Uterus (tissue), 4 donors: ENCODE results near the gene ATXN10. TPM values are rescaled to one million over a fixed set of nuclear protein-coding genes. Genes with fewer than 3 reads are reported as not detected.

Experiments used
- DNase-seq, 2 donors: peaks; one replicate each; pipeline ENCODE4 v3.0.0-alpha.2; 2019 to 2020
- H3K27ac ChIP-seq, 2 donors: fragments of 200-600 bp; sonication (generic); 1 replicate in 1 of 2; 2 replicates in 1 of 2; pipeline ENCODE4 v1.5.1; 2016 to 2018
- H3K27me3 ChIP-seq, 2 donors: fragments of 200-600 bp; sonication (generic); one replicate each; pipeline ENCODE4 v1.5.1; 2018 to 2019; ENCODE audit warnings: control low read depth in 1 of 2
- H3K36me3 ChIP-seq, 2 donors: fragments of 200-600 bp; sonication (generic); one replicate each; pipeline ENCODE4 v1.5.1; 2019; ENCODE audit warnings: control low read depth in 1 of 2
- H3K4me1 ChIP-seq, 2 donors: fragments of 200-600 bp; sonication (generic); one replicate each; pipeline ENCODE4 v1.5.1; 2018 to 2019; ENCODE audit warnings: control low read depth in 1 of 2
- H3K4me3 ChIP-seq, 2 donors: fragments of 200-600 bp; sonication (generic); 1 replicate in 1 of 2; 2 replicates in 1 of 2; pipeline ENCODE4 v1.5.1; 2018 to 2019; ENCODE audit warnings: mild to moderate bottlenecking in 1 of 2
- H3K9me3 ChIP-seq, 2 donors: fragments of 200-600 bp; sonication (generic); one replicate each; pipeline ENCODE4 v1.5.1; 2019; ENCODE audit warnings: control low read depth in 1 of 2
- CTCF ChIP-seq, 4 experiments: fragments of 200-600 bp in 2 of 4; fragments of 450-650 bp in 2 of 4; sonication (generic) in 2 of 4; IDR thresholded peaks; one replicate each; pipeline ENCODE4 v1.5.1; 2016 to 2019; ENCODE audit warnings: antibody characterized with exemption in 4 of 4, mild to moderate bottlenecking in 2 of 4, moderate library complexity in 1 of 4
- POLR2A ChIP-seq, 2 donors: fragments of 450-650 bp; IDR thresholded peaks; one replicate each; pipeline ENCODE4 v1.6.1; 2016; ENCODE audit warnings: antibody characterized with exemption in 2 of 2, mild to moderate bottlenecking in 1 of 2, moderate library complexity in 1 of 2
- intact Hi-C: fragments of 100-400 bp; cut with DNase I; formaldehyde crosslinking; loops from one replicate; pipeline ENCODE4 v1.15.1; 2023; ENCODE audit warnings: low total_unique reads
- total RNA-seq, 4 donors: library from RNA; depleted of rRNA in 3 of 4; stranded (reverse); fragments of >200 nt in 3 of 4; gene quantifications; one replicate each; pipeline versions ENCODE4 v1.1.0 to v1.2.4, GENCODE V29; 2014 to 2023
- donor health status: DM: yes; HTN: yes; CAD: no.

ATXN10 gene
- total RNA-seq, 4 donors from 2014 or later = 251 to 258 (median 253) TPM

GRCh38 chr22:45866646-45867117, 195.0 kb downstream of the ATXN10 start:
- Histone ChIP-seq H3K27me3 (no peaks in the 10 kb centered on the region), H3K27ac (no peak overlapping the region), H3K4me3 (no peak overlapping the region), H3K4me1 (peaks cover 0 to 19% of the 10 kb centered on the region in 2 donors), H3K9me3 (no peaks in the 10 kb centered on the region), H3K36me3 (no peaks in the 10 kb centered on the region)
- intact Hi-C loops = no loop called here
- DNase-seq = no peak
- TF ChIP-seq POLR2A (IDR thresholded peaks at IDR 0.05) (no peak), CTCF (IDR thresholded peaks at IDR 0.05) (no peak)

GRCh38 chr22:45867118-45867905, 195.7 kb downstream of the ATXN10 start:
- no peak for TF ChIP-seq POLR2A (IDR thresholded peaks at IDR 0.05)
- TF ChIP-seq CTCF (IDR thresholded peaks at IDR 0.05) = peak in 1 of 4 experiments; percentile 30
- Histone ChIP-seq H3K27me3 (no peaks in the 10 kb centered on the region), H3K4me3 (no peak overlapping the region), H3K36me3 (no peaks in the 10 kb centered on the region), H3K9me3 (peaks cover 0 to under 1% of the 10 kb centered on the region in 2 donors), H3K4me1 (peaks cover 0 to 19% of the 10 kb centered on the region in 2 donors), H3K27ac (no peak overlapping the region)
- intact Hi-C loops = no loop called here
- peak in 1 of 2 donors; percentile 14 for DNase-seq

- Histone ChIP-seq H3K27me3 (no peaks in the 10 kb centered on the region), H3K9me3 (peaks cover 0 to 7% of the 10 kb centered on the region in 2 donors), H3K27ac (no peak overlapping the region), H3K4me1 (peaks cover 0 to 19% of the 10 kb centered on the region in 2 donors), H3K36me3 (no peaks in the 10 kb centered on the region), H3K4me3 (no peak overlapping the region)
- DNase-seq = peak in 1 of 2 donors; percentile 10
- intact Hi-C loops = no loop called here
- TF ChIP-seq CTCF (IDR thresholded peaks at IDR 0.05) = no peak
- TF ChIP-seq POLR2A (IDR thresholded peaks at IDR 0.05) = no peak
Measured at GRCh38 chr22:45867906-45868555, 196.4 kb downstream of the ATXN10 start.

- peaks cover 0 to 7% of the 10 kb centered on the region in 2 donors for H3K9me3 ChIP-seq
- H3K27ac ChIP-seq = no peak overlapping the region
- H3K4me1 ChIP-seq = peaks cover 0 to 19% of the 10 kb centered on the region in 2 donors
- TF ChIP-seq CTCF (IDR thresholded peaks at IDR 0.05) (no peak), POLR2A (IDR thresholded peaks at IDR 0.05) (no peak)
- DNase-seq = no peak
- intact Hi-C loops = no loop called here
- no peaks in the 10 kb centered on the region for H3K36me3 ChIP-seq
- H3K27me3 ChIP-seq = no peaks in the 10 kb centered on the region
- no peak overlapping the region for H3K4me3 ChIP-seq
Measured at GRCh38 chr22:45868571-45869339, 197.1 kb downstream of the ATXN10 start.
